Measurements from ENCODE around the gene ANO4.
"Not testable (repeated sequence)": the region's sequence is repeated elsewhere in the genome, so short reads cannot be mapped to it uniquely, and the experiment has no call there.

The ANO4 gene

DNA sequence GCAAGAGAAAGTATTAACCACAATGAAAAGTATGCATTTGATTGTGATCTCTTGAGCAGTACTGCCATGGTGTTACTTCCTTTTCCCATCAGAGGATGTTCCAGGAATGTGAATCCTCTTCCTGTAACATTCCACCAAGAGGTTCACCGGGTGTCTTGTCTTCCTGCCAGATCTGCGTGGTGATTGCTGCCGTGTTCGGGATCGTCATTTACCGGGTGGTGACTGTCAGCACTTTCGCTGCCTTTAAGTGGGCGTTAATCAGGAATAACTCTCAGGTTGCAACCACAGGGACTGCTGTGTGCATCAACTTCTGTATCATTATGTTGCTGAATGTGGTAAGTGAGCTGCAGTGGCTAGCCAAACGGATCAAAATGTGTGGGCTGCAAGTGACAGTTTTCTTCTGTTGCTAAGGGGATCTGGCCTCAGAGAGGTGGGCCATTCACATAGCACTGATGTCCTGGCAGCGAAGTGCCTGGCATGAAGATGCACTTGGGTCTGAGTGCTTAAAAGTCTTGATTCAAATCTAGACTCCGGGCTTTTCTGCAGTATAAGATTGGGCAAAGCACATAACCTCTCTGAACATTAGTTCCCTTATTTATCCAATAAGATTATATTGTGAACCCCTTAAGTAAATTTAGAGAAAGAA lies 292.0 kb downstream of the ANO4 start:
- H3K9ac ChIP-seq (ENCODE audit: low read depth in 1 of 2, low read length in 2 of 2), result no peak overlapping the region
- H3K36me3 ChIP-seq (ENCODE audit: control insufficient read depth in 2 of 2, insufficient read depth in 2 of 2, low read length in 2 of 2), result no peaks in the 10 kb centered on the region
- no peak overlapping the region for H3K4me3 ChIP-seq (ENCODE audit: low read length in 2 of 2)
- no peaks in the 10 kb centered on the region for H3K27me3 ChIP-seq (ENCODE audit: control insufficient read depth in 2 of 2, insufficient read depth in 2 of 2, low read length in 2 of 2)
- no peaks in the 10 kb centered on the region for H3K4me1 ChIP-seq (ENCODE audit: control insufficient read depth in 2 of 2, insufficient read depth in 2 of 2, low read length in 2 of 2)
- no peak overlapping the region for H3K27ac ChIP-seq (ENCODE audit: low read depth in 2 of 2, low read length in 2 of 2)
- H3K9me3 ChIP-seq (ENCODE audit: control insufficient read depth in 2 of 2, low read length in 2 of 2), result no peaks in the 10 kb centered on the region

DNA sequence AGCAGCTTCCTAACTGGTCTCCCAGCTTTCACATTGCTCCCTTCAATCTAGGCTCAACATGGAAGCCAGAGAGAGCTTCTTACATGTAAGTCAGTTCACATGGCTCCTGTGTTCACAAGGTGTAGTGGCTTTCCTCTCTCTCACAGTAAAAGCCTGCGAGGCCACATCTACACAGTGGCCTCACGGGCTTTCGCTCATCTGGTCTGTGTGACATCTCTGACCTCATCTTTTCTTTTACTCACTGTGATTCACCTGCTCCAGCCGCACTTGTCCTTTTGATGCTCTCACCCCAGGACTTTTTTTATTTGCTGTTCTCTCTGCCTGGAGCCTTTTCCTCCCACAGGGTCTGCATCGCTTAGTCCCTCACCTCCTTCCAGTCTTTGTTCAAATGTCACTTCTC lies 293.3 kb downstream of the ANO4 start:
- Histone ChIP-seq H3K36me3 (ENCODE audit: control insufficient read depth in 2 of 2, insufficient read depth in 2 of 2, low read length in 2 of 2) (no peaks in the 10 kb centered on the region), H3K9ac (ENCODE audit: low read depth in 1 of 2, low read length in 2 of 2) (no peak overlapping the region), H3K27ac (ENCODE audit: low read depth in 2 of 2, low read length in 2 of 2) (no peak overlapping the region), H3K4me1 (ENCODE audit: control insufficient read depth in 2 of 2, insufficient read depth in 2 of 2, low read length in 2 of 2) (no peaks in the 10 kb centered on the region), H3K4me3 (ENCODE audit: low read length in 2 of 2) (no peak overlapping the region), H3K27me3 (ENCODE audit: control insufficient read depth in 2 of 2, insufficient read depth in 2 of 2, low read length in 2 of 2) (no peaks in the 10 kb centered on the region), H3K9me3 (ENCODE audit: control insufficient read depth in 2 of 2, low read length in 2 of 2) (no peaks in the 10 kb centered on the region)

DNA sequence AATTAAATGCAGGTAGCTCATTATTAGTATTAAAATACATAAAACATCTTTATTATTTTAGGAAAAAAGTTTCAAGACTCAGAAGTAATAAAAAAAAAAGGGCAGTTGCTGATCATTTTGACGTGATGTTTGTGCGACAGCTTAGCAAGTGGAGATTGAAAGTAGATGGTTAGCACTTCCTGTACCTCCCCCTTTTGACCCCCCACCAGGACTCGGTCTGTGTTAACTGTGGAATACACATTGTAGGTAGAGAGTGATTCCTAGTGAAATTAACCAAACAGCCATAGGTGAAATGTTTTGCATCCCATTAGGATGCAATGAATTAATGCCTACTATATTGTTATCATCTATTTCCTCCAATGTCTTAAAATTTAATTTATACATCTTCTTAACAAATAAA lies 294.7 kb downstream of the ANO4 start:
- no peaks in the 10 kb centered on the region for H3K36me3 ChIP-seq (ENCODE audit: control insufficient read depth in 2 of 2, insufficient read depth in 2 of 2, low read length in 2 of 2)
- H3K27ac ChIP-seq (ENCODE audit: low read depth in 2 of 2, low read length in 2 of 2), result no peak overlapping the region

DNA sequence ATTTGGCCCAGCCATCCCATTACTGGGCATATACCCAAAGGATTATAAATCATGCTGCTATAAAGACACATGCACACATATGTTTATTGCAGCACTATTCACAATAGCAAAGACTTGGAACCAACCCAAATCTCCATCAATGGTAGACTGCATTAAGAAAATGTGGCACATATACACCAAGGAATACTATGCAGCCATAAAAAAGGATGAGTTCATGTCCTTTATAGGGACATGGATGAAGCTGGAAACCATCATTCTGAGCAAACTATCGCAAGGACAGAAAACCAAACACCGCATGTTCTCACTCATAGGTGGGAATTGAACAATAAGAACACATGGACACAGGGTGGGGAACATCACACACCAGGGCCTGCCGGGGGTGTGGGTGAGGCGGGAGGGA lies 295.6 kb downstream of the ANO4 start:
- H3K9me3 ChIP-seq (ENCODE audit: control insufficient read depth in 2 of 2, low read length in 2 of 2); H3K27ac ChIP-seq (ENCODE audit: low read depth in 2 of 2, low read length in 2 of 2); H3K36me3 ChIP-seq (ENCODE audit: control insufficient read depth in 2 of 2, insufficient read depth in 2 of 2, low read length in 2 of 2); H3K9ac ChIP-seq (ENCODE audit: low read depth in 1 of 2, low read length in 2 of 2); H3K4me1 ChIP-seq (ENCODE audit: control insufficient read depth in 2 of 2, insufficient read depth in 2 of 2, low read length in 2 of 2); H3K27me3 ChIP-seq (ENCODE audit: control insufficient read depth in 2 of 2, insufficient read depth in 2 of 2, low read length in 2 of 2); H3K4me3 ChIP-seq (ENCODE audit: low read length in 2 of 2): not testable (repeated sequence)

More for the DNA sequence above, 294.7 kb downstream of the ANO4 start:
- Histone ChIP-seq H3K9me3 (ENCODE audit: control insufficient read depth in 2 of 2, low read length in 2 of 2) (no peaks in the 10 kb centered on the region), H3K4me3 (ENCODE audit: low read length in 2 of 2) (no peak overlapping the region), H3K27me3 (ENCODE audit: control insufficient read depth in 2 of 2, insufficient read depth in 2 of 2, low read length in 2 of 2) (no peaks in the 10 kb centered on the region), H3K4me1 (ENCODE audit: control insufficient read depth in 2 of 2, insufficient read depth in 2 of 2, low read length in 2 of 2) (no peaks in the 10 kb centered on the region), H3K9ac (ENCODE audit: low read depth in 1 of 2, low read length in 2 of 2) (no peak overlapping the region)

DNA sequence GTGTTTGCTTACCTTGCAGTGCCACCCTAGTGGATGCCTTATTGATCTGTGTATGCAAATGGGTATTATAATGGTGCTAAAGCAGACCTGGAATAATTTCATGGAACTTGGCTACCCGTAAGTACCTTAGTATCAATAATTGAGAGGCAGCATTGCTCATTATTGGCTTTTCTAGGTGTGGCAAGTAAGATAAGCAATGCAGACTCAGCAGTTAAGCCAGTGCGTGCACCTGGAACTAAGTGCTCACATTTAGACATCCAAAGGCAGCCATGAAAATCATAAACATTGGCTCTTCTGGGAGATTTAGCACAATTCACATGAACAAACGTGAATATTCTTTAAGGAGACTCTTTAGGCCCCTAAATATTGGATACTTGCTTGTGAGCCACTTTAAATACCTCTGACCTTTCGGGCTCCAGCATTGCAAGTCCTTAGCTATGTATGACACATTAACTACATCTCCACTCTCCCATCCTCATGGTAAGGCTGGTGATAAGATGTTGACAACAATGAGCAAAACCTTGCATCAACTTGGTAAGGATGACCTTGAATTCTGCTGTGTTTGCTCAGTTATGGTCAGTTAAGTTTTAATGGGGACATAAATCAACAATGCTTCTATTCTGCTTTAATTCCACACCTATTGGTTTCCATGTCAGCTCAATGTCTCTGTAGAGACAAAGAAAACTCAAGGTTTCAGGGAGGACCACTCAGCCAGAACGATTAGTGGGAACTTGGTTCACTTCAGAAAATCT lies 303.4 kb downstream of the ANO4 start:
- Histone ChIP-seq H3K36me3 (ENCODE audit: control insufficient read depth in 2 of 2, insufficient read depth in 2 of 2, low read length in 2 of 2) (no peaks in the 10 kb centered on the region), H3K9ac (ENCODE audit: low read depth in 1 of 2, low read length in 2 of 2) (no peak overlapping the region), H3K4me1 (ENCODE audit: control insufficient read depth in 2 of 2, insufficient read depth in 2 of 2, low read length in 2 of 2) (no peaks in the 10 kb centered on the region), H3K27ac (ENCODE audit: low read depth in 2 of 2, low read length in 2 of 2) (no peak overlapping the region), H3K4me3 (ENCODE audit: low read length in 2 of 2) (no peak overlapping the region), H3K9me3 (ENCODE audit: control insufficient read depth in 2 of 2, low read length in 2 of 2) (no peaks in the 10 kb centered on the region), H3K27me3 (ENCODE audit: control insufficient read depth in 2 of 2, insufficient read depth in 2 of 2, low read length in 2 of 2) (no peaks in the 10 kb centered on the region)

DNA sequence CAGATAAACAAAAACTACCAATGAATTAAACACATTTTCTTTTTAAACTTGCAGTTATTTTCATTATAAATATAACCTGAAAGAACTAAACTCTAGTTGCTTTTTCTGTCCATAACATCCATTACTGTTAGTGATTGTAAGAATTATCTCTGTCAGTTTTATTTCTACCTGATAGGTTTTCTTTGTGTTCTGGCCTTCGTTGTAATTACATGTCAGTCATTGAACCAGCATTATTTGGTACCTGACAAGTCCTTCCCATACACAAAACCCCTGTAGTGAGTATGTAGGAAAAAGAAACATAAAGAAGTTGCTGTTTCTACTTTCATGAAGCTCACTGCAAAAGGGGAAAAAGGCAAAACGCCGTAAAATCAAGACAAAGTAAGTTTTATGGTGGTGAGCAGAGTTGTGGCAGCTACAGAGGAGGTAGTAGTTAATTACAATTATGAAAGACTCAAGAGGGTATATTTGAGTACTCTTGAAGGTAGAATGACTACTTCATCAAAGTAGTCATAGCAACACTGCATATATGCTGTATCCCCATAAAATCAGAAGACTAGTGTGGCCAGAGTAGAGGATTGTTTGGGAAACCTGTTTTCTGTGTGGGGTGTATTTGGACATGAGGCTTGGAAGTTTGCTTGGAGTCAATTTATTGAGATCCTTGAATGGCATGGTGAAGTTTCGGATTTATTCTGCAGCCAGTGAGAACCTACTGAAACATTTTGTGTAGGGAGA lies 312.6 kb downstream of the ANO4 start:
- H3K27me3 ChIP-seq (ENCODE audit: control insufficient read depth in 2 of 2, insufficient read depth in 2 of 2, low read length in 2 of 2), result no peaks in the 10 kb centered on the region
- no peak overlapping the region for H3K4me3 ChIP-seq (ENCODE audit: low read length in 2 of 2)
- H3K9me3 ChIP-seq (ENCODE audit: control insufficient read depth in 2 of 2, low read length in 2 of 2), result no peaks in the 10 kb centered on the region
- no peak overlapping the region for H3K9ac ChIP-seq (ENCODE audit: low read depth in 1 of 2, low read length in 2 of 2)
- no peaks in the 10 kb centered on the region for H3K4me1 ChIP-seq (ENCODE audit: control insufficient read depth in 2 of 2, insufficient read depth in 2 of 2, low read length in 2 of 2)
- H3K27ac ChIP-seq (ENCODE audit: low read depth in 2 of 2, low read length in 2 of 2), result no peak overlapping the region
- H3K36me3 ChIP-seq (ENCODE audit: control insufficient read depth in 2 of 2, insufficient read depth in 2 of 2, low read length in 2 of 2), result no peaks in the 10 kb centered on the region

DNA sequence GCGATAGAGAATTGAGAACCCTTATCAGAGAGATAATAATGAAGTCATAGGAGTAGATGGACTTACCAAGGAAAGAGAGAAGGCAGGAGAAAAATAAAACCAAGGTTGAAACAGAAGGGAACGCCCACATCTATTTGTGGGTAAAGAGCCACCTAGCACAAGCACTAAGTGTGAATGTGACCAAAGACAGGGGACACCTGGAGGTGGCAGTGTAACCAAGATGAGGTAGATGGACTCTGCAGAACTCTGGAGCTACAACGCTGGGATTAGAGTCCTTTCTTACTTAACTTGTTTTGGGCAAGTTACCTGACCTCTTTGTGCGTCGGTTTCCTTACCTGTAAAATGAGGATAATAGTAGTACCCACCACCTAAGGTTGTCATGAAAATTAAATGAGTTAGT lies 313.6 kb downstream of the ANO4 start:
- Histone ChIP-seq H3K9ac (ENCODE audit: low read depth in 1 of 2, low read length in 2 of 2) (no peak overlapping the region), H3K4me3 (ENCODE audit: low read length in 2 of 2) (no peak overlapping the region), H3K27me3 (ENCODE audit: control insufficient read depth in 2 of 2, insufficient read depth in 2 of 2, low read length in 2 of 2) (no peaks in the 10 kb centered on the region), H3K9me3 (ENCODE audit: control insufficient read depth in 2 of 2, low read length in 2 of 2) (no peaks in the 10 kb centered on the region), H3K27ac (ENCODE audit: low read depth in 2 of 2, low read length in 2 of 2) (no peak overlapping the region), H3K36me3 (ENCODE audit: control insufficient read depth in 2 of 2, insufficient read depth in 2 of 2, low read length in 2 of 2) (no peaks in the 10 kb centered on the region), H3K4me1 (ENCODE audit: control insufficient read depth in 2 of 2, insufficient read depth in 2 of 2, low read length in 2 of 2) (no peaks in the 10 kb centered on the region)

DNA sequence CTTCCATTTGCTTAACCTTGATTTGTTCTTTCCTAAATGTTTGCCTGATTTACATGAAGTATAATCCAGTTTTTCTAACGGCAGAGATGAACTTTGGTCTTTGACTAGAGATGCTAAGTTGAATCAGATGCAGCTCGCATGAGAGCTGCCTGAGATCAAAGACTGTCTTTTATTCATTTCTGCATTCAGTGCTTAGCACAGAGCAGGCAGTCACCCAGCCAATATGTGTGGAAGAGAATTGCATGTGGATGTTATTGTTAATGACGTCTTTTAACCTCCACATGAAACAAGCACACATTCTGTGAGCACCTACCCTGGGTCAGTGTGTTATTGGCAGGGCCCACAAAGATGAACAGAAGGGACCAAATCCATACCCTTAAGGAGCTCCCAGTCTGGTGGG lies 316.3 kb downstream of the ANO4 start:
- Histone ChIP-seq H3K9ac (ENCODE audit: low read depth in 1 of 2, low read length in 2 of 2) (no peak overlapping the region), H3K4me3 (ENCODE audit: low read length in 2 of 2) (no peak overlapping the region), H3K36me3 (ENCODE audit: control insufficient read depth in 2 of 2, insufficient read depth in 2 of 2, low read length in 2 of 2) (no peaks in the 10 kb centered on the region), H3K9me3 (ENCODE audit: control insufficient read depth in 2 of 2, low read length in 2 of 2) (no peaks in the 10 kb centered on the region), H3K4me1 (ENCODE audit: control insufficient read depth in 2 of 2, insufficient read depth in 2 of 2, low read length in 2 of 2) (no peaks in the 10 kb centered on the region), H3K27me3 (ENCODE audit: control insufficient read depth in 2 of 2, insufficient read depth in 2 of 2, low read length in 2 of 2) (no peaks in the 10 kb centered on the region), H3K27ac (ENCODE audit: low read depth in 2 of 2, low read length in 2 of 2) (no peak overlapping the region)

DNA sequence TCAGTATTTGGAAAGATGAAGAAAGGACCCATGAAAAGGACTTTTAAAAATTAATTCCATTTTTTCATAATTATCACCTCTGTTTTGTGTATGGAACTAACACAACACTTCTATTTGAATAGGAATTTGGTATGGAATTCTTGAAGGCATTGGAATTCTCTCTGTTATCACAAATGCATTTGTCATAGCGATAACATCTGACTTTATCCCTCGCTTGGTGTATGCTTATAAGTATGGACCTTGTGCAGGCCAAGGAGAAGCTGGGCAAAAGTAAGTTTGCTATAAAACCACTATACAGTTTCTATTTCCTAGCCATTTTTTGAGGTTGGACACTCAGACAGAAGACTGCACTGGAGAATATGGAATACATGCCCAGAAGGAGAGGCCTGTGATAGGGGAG lies 316.9 kb downstream of the ANO4 start:
- Histone ChIP-seq H3K27ac (ENCODE audit: low read depth in 2 of 2, low read length in 2 of 2) (no peak overlapping the region), H3K27me3 (ENCODE audit: control insufficient read depth in 2 of 2, insufficient read depth in 2 of 2, low read length in 2 of 2) (no peaks in the 10 kb centered on the region), H3K4me3 (ENCODE audit: low read length in 2 of 2) (no peak overlapping the region), H3K36me3 (ENCODE audit: control insufficient read depth in 2 of 2, insufficient read depth in 2 of 2, low read length in 2 of 2) (no peaks in the 10 kb centered on the region), H3K4me1 (ENCODE audit: control insufficient read depth in 2 of 2, insufficient read depth in 2 of 2, low read length in 2 of 2) (no peaks in the 10 kb centered on the region), H3K9me3 (ENCODE audit: control insufficient read depth in 2 of 2, low read length in 2 of 2) (no peaks in the 10 kb centered on the region), H3K9ac (ENCODE audit: low read depth in 1 of 2, low read length in 2 of 2) (no peak overlapping the region)

DNA sequence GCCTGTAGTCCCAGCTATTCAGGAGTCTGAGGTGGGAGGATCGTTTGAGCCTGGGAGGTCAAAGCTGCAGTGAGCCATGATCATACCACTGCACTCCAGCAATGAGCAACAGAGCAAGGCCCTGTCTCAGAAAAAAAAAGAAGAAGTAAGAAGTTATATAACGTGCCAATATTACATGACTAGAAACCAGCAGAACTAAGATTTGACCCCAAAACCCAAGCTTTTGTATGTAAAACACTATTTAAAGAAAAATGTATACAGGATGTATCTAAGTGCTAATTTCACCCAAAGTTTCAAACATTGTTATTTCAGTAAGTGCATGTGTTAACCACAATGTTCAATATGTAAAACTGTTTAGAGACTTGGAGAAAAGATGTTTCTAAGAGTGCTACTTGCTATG lies 320.8 kb downstream of the ANO4 start:
- H3K9me3 ChIP-seq (ENCODE audit: control insufficient read depth in 2 of 2, low read length in 2 of 2), result no peaks in the 10 kb centered on the region
- no peaks in the 10 kb centered on the region for H3K4me1 ChIP-seq (ENCODE audit: control insufficient read depth in 2 of 2, insufficient read depth in 2 of 2, low read length in 2 of 2)
- no peak overlapping the region for H3K27ac ChIP-seq (ENCODE audit: low read depth in 2 of 2, low read length in 2 of 2)
- H3K4me3 ChIP-seq (ENCODE audit: low read length in 2 of 2), result no peak overlapping the region
- no peak overlapping the region for H3K9ac ChIP-seq (ENCODE audit: low read depth in 1 of 2, low read length in 2 of 2)
- no peaks in the 10 kb centered on the region for H3K27me3 ChIP-seq (ENCODE audit: control insufficient read depth in 2 of 2, insufficient read depth in 2 of 2, low read length in 2 of 2)
- no peaks in the 10 kb centered on the region for H3K36me3 ChIP-seq (ENCODE audit: control insufficient read depth in 2 of 2, insufficient read depth in 2 of 2, low read length in 2 of 2)

Data from mucosa of rectum (tissue), 2 donors.